ENCODE results near the gene IGSF22.

The IGSF22 gene

GRCh38 chr11:18761741-18762140 is 35.8 kb upstream of the IGSF22 start:
- Histone ChIP-seq H3K27me3 (ENCODE audit: control insufficient read depth, insufficient read depth, low read length) (no peaks in the 10 kb centered on the region), H3K4me3 (ENCODE audit: low read length) (no peak overlapping the region), H3K4me1 (ENCODE audit: control insufficient read depth, insufficient read depth, low read length) (no peaks in the 10 kb centered on the region), H3K9me3 (ENCODE audit: control insufficient read depth, low read length) (no peaks in the 10 kb centered on the region), H3K9ac (ENCODE audit: low read length) (no peak overlapping the region), H3K36me3 (ENCODE audit: control insufficient read depth, insufficient read depth, low read length) (no peaks in the 10 kb centered on the region)

DNA sequence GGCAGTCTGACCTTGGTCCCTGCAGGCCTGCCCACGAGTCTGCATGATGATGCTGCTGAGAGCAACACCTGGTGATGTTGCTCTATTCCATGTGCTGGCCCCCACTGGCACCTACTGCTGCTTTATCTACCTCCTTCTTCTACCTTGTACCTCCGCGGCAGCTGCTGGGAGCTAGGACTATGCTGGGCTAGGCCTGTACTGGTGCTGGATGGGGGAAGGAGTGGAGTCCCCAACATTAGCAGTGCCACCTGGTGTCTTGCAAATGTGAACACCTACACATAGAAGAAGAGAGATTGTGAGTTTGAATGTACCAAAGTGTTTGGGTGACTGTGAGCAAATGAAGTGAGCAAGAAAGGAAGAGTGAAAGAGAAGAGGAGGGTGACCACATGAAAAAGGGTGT is 35.2 kb upstream of the IGSF22 start:
- Histone ChIP-seq H3K36me3 (ENCODE audit: control insufficient read depth, insufficient read depth, low read length) (no peaks in the 10 kb centered on the region), H3K27me3 (ENCODE audit: control insufficient read depth, insufficient read depth, low read length) (no peaks in the 10 kb centered on the region), H3K4me3 (ENCODE audit: low read length) (no peak overlapping the region), H3K9ac (ENCODE audit: low read length) (no peak overlapping the region), H3K4me1 (ENCODE audit: control insufficient read depth, insufficient read depth, low read length) (no peaks in the 10 kb centered on the region), H3K9me3 (ENCODE audit: control insufficient read depth, low read length) (no peaks in the 10 kb centered on the region)

GRCh38 chr11:18757811-18758210 is 31.8 kb upstream of the IGSF22 start:
- no peaks in the 10 kb centered on the region for H3K36me3 ChIP-seq (ENCODE audit: control insufficient read depth, insufficient read depth, low read length)
- no peaks in the 10 kb centered on the region for H3K4me1 ChIP-seq (ENCODE audit: control insufficient read depth, insufficient read depth, low read length)
- no peak overlapping the region for H3K9ac ChIP-seq (ENCODE audit: low read length)
- no peak overlapping the region for H3K4me3 ChIP-seq (ENCODE audit: low read length)
- no peaks in the 10 kb centered on the region for H3K27me3 ChIP-seq (ENCODE audit: control insufficient read depth, insufficient read depth, low read length)
- no peaks in the 10 kb centered on the region for H3K9me3 ChIP-seq (ENCODE audit: control insufficient read depth, low read length)

DNA sequence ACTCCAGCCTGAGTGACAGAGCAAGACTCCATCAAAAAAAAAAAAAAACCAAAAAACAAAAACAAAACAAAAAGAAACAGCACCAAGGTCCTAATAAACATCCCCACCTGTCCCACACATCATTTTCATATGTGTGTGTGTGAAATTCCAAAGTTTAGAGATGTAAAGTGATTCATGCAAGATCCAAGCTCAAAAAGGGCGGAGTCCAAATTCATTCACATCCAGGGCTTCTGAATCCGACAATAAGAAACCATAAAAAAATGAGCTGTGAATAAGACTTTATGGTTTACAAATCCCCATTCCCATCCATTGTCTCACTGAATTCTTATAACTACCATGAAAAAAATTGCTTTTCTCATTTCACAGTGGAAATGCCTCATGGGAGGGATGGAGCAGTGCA is 30.9 kb upstream of the IGSF22 start:
- Histone ChIP-seq H3K9me3 (ENCODE audit: control insufficient read depth, low read length) (no peaks in the 10 kb centered on the region), H3K36me3 (ENCODE audit: control insufficient read depth, insufficient read depth, low read length) (no peaks in the 10 kb centered on the region), H3K9ac (ENCODE audit: low read length) (no peak overlapping the region), H3K27me3 (ENCODE audit: control insufficient read depth, insufficient read depth, low read length) (peaks cover 3% of the 10 kb centered on the region), H3K4me3 (ENCODE audit: low read length) (no peak overlapping the region), H3K4me1 (ENCODE audit: control insufficient read depth, insufficient read depth, low read length) (no peaks in the 10 kb centered on the region)

DNA sequence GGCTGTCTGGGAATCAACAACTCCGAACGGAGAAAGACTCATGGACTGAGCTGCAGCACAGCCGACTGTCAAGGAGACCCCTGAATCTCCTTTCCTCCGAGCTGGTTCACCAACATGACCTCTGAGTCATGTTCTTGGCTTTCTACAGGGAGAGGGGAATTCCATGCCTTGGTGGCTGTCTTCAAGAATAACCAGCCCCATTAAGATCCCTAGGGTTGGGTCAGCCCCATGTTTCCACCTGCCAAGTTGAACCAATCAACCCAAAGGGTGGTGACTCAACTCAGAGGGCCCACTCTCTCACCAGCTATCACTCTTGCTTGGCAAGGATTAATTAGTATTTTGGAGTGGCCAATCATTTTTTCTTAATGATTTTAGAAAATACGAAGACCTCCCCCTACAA is 28.3 kb upstream of the IGSF22 start:
- H3K27me3 ChIP-seq (ENCODE audit: control insufficient read depth, insufficient read depth, low read length) = peaks cover 3% of the 10 kb centered on the region
- no peak overlapping the region for H3K9ac ChIP-seq (ENCODE audit: low read length)
- no peaks in the 10 kb centered on the region for H3K9me3 ChIP-seq (ENCODE audit: control insufficient read depth, low read length)
- H3K36me3 ChIP-seq (ENCODE audit: control insufficient read depth, insufficient read depth, low read length) = no peaks in the 10 kb centered on the region
- no peak overlapping the region for H3K4me3 ChIP-seq (ENCODE audit: low read length)
- no peaks in the 10 kb centered on the region for H3K4me1 ChIP-seq (ENCODE audit: control insufficient read depth, insufficient read depth, low read length)

DNA sequence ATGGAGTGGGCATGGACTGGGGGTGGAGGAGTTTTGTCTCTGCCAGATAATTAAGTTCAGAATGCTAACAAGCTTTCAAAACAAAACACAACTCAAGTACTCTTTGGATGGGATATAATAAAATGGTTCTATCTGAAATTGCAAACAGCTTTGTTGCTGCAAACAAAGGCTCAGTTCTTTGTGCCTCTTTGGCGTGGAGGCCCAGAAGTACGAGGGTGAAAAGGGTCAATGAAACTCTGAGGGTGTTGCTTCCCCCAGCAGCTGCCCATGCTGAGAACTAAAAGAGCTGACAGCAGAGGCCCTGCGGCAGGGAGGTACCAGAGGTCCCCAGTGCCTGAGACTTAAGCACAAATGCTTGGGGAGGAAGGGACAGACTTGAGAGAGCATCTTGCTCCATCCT is 26.5 kb upstream of the IGSF22 start:
- H3K9me3 ChIP-seq (ENCODE audit: control insufficient read depth, low read length) = no peaks in the 10 kb centered on the region

DNA sequence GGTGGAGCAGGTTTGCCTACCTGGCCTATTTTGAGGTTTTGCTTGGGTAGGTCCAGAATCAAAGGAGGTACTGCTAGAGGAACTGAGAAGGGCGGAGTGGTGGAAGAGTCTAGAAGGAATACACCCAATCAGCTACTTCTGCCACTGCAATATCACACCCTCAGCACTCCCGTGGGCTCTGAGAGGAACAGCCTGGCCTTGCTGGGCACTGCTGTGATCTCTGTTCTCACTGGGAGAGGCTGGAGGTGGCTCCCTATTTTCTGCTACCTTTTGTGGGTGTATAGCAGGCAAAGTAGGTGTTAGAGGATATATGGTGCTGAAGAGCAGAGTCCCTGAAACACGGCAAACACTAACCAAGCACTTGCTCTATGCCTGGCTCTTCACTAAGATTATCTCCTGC is 25.0 kb upstream of the IGSF22 start:
- H3K9ac ChIP-seq (ENCODE audit: low read length) = no peak overlapping the region
- peaks cover 3% of the 10 kb centered on the region for H3K27me3 ChIP-seq (ENCODE audit: control insufficient read depth, insufficient read depth, low read length)
- H3K36me3 ChIP-seq (ENCODE audit: control insufficient read depth, insufficient read depth, low read length) = no peaks in the 10 kb centered on the region
- no peak overlapping the region for H3K4me3 ChIP-seq (ENCODE audit: low read length)
- no peaks in the 10 kb centered on the region for H3K4me1 ChIP-seq (ENCODE audit: control insufficient read depth, insufficient read depth, low read length)
- no peaks in the 10 kb centered on the region for H3K9me3 ChIP-seq (ENCODE audit: control insufficient read depth, low read length)

More for the DNA sequence above, 26.5 kb upstream of the IGSF22 start:
- H3K4me1 ChIP-seq (ENCODE audit: control insufficient read depth, insufficient read depth, low read length) = no peaks in the 10 kb centered on the region
- H3K4me3 ChIP-seq (ENCODE audit: low read length) = no peak overlapping the region
- H3K9ac ChIP-seq (ENCODE audit: low read length) = no peak overlapping the region
- peaks cover 3% of the 10 kb centered on the region for H3K27me3 ChIP-seq (ENCODE audit: control insufficient read depth, insufficient read depth, low read length)
- H3K36me3 ChIP-seq (ENCODE audit: control insufficient read depth, insufficient read depth, low read length) = no peaks in the 10 kb centered on the region

DNA sequence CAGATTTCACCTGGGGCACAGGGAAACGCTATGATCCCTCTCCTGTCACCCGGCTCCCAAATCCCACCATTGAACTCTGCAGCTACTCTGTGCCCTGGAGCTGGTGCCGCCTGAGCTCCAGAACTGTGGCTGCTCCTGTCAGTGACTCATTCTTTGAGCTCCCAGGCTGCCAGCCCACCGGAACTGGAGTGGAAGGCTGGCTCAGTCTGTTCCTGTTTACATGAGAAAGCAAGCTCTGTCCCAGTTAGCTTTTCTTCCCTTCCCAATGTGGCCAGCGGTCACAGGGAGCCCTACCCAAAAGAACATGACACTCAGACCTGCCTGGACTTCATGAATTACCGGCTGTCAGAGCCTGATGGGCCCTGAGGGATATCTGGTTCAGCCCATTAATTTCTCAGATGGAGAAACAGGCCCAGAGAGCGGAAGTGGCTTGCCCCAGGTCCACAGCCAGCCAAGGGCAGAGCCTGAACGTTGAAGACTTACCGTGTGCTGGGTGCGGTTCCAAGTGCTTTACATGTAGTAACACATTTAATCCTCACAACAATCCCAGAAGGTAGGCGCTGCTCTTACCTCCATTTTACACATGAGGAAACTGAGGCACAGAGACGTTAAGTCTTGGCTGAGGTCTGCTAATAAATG is 23.8 kb upstream of the IGSF22 start:
- no peak overlapping the region for H3K9ac ChIP-seq (ENCODE audit: low read length)
- H3K27me3 ChIP-seq (ENCODE audit: control insufficient read depth, insufficient read depth, low read length) = peaks cover 3% of the 10 kb centered on the region
- no peaks in the 10 kb centered on the region for H3K4me1 ChIP-seq (ENCODE audit: control insufficient read depth, insufficient read depth, low read length)
- no peak overlapping the region for H3K4me3 ChIP-seq (ENCODE audit: low read length)
- H3K9me3 ChIP-seq (ENCODE audit: control insufficient read depth, low read length) = no peaks in the 10 kb centered on the region
- H3K36me3 ChIP-seq (ENCODE audit: control insufficient read depth, insufficient read depth, low read length) = no peaks in the 10 kb centered on the region

GRCh38 chr11:18748766-18749365 is 22.9 kb upstream of the IGSF22 start:
- Histone ChIP-seq H3K4me1 (ENCODE audit: control insufficient read depth, insufficient read depth, low read length) (no peaks in the 10 kb centered on the region), H3K9ac (ENCODE audit: low read length) (no peak overlapping the region), H3K9me3 (ENCODE audit: control insufficient read depth, low read length) (no peaks in the 10 kb centered on the region), H3K36me3 (ENCODE audit: control insufficient read depth, insufficient read depth, low read length) (no peaks in the 10 kb centered on the region), H3K4me3 (ENCODE audit: low read length) (no peak overlapping the region), H3K27me3 (ENCODE audit: control insufficient read depth, insufficient read depth, low read length) (peaks cover 3% of the 10 kb centered on the region)

DNA sequence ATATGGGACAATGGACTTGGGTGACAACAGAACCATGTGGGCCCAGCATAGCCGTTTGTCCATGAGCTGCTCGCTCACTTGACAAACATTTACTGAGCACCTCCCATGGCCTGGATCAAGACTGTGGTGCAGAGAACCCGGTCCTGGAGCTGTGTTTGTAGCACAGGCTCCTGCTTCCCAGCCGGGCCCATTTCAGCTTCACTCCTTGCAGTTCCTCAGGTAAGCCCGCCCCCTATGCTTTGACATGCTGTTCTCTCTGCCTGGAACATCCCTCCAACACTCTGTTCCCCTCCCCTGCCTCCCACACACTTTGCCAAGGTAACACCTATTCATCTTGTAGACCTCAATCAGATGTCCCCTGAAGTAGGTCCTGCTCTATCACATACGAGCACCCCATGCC is 19.3 kb upstream of the IGSF22 start:
- no peaks in the 10 kb centered on the region for H3K9me3 ChIP-seq (ENCODE audit: control insufficient read depth, low read length)
- H3K36me3 ChIP-seq (ENCODE audit: control insufficient read depth, insufficient read depth, low read length) = no peaks in the 10 kb centered on the region
- no peaks in the 10 kb centered on the region for H3K27me3 ChIP-seq (ENCODE audit: control insufficient read depth, insufficient read depth, low read length)
- H3K9ac ChIP-seq (ENCODE audit: low read length) = no peak overlapping the region
- H3K4me1 ChIP-seq (ENCODE audit: control insufficient read depth, insufficient read depth, low read length) = no peaks in the 10 kb centered on the region
- H3K4me3 ChIP-seq (ENCODE audit: low read length) = no peak overlapping the region

DNA sequence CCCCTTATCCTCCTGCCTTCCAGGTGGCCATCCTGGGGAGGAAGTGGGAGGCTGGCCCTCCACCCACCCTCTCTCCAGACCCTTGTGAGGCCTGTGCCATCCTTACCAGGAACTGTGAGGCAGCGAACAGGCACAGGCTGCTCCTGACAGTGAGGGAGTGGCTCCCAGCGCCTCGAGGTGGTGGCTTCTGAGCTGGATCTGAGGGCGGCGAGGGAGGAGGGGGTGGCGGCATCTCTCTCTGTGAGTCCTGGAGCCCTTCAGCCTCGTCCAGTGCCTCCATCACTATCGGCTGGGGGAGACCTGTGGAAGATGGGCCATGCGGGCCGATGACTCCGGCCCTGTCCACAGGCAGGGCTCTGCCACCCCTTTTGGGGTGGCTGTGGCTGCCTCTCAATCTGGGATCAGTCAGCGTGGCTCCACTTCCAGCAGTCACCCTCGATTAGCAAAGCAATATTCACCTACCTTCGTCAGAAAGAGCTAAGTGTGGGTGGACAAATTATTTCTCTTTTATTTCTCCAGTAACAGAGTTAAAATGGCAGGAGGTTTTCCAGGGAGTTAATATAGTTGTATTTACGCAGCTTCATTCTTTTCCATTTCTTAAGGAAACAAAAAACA is 18.0 kb upstream of the IGSF22 start:
- Histone ChIP-seq H3K27me3 (ENCODE audit: control insufficient read depth, insufficient read depth, low read length) (no peaks in the 10 kb centered on the region), H3K4me3 (ENCODE audit: low read length) (no peak overlapping the region), H3K36me3 (ENCODE audit: control insufficient read depth, insufficient read depth, low read length) (no peaks in the 10 kb centered on the region), H3K9ac (ENCODE audit: low read length) (no peak overlapping the region), H3K9me3 (ENCODE audit: control insufficient read depth, low read length) (no peaks in the 10 kb centered on the region), H3K4me1 (ENCODE audit: control insufficient read depth, insufficient read depth, low read length) (no peaks in the 10 kb centered on the region)

DNA sequence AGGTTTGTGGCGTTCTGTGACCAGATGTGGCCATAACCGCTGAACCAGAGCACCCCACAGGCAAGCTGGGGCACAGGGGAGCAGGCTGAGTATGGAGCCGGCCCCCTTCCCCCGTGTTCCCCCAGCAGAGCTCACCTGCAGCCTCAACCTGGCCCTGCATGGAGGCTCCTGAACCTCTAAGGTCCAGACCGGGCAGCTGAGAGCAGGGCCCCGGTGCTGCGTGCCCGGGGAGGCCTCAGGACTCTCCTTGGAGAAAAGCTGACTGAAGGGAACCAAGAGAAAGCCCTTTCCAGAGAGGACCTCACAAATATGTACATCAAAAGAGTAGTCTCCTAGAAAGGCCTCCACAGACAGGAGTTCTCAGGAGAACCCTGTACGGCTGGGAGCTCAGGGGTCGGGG is 17.4 kb upstream of the IGSF22 start:
- Histone ChIP-seq H3K4me1 (ENCODE audit: control insufficient read depth, insufficient read depth, low read length) (no peaks in the 10 kb centered on the region), H3K4me3 (ENCODE audit: low read length) (no peak overlapping the region), H3K36me3 (ENCODE audit: control insufficient read depth, insufficient read depth, low read length) (no peaks in the 10 kb centered on the region), H3K27me3 (ENCODE audit: control insufficient read depth, insufficient read depth, low read length) (no peaks in the 10 kb centered on the region), H3K9me3 (ENCODE audit: control insufficient read depth, low read length) (no peaks in the 10 kb centered on the region), H3K9ac (ENCODE audit: low read length) (no peak overlapping the region)
